Activated T-cell treated with anti-CD3 and anti-CD28 coated beads, Interleukin-2, amount 50 U/mL, for 1 hour (primary cell): Measurements from ENCODE around the gene DRP2.
"Not testable (repeated sequence)": the region's sequence is repeated elsewhere in the genome, so short reads cannot be mapped to it uniquely, and the experiment has no call there.

Experiments used
- DNase-seq: peaks from one replicate; pipeline ENCODE4 v3.0.0-alpha.2; 2020

DRP2 gene

GRCh38 chrX:101237041-101237440 is 17.5 kb downstream of the DRP2 start:
- no peak for DNase-seq

DNA sequence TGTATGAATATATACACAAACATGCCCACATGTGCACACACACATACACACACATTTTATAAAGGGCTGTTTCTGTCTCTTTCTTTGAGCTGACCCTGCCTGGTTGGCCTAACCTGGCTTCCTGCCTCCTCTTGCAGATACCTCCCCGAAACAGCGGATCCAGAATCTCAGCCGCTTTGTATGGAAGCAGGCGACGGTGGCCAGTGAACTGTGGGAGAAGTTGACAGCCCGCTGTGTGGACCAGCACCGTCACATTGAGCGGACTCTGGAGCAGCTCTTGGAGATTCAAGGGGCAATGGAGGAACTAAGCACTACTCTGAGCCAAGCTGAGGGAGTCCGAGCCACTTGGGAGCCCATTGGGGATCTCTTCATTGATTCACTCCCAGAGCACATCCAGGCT is 21.9 kb downstream of the DRP2 start:
- DNase-seq = no peak

- no peak for DNase-seq
Measured at GRCh38 chrX:101252634-101253033, 33.0 kb downstream of the DRP2 start.

DNA sequence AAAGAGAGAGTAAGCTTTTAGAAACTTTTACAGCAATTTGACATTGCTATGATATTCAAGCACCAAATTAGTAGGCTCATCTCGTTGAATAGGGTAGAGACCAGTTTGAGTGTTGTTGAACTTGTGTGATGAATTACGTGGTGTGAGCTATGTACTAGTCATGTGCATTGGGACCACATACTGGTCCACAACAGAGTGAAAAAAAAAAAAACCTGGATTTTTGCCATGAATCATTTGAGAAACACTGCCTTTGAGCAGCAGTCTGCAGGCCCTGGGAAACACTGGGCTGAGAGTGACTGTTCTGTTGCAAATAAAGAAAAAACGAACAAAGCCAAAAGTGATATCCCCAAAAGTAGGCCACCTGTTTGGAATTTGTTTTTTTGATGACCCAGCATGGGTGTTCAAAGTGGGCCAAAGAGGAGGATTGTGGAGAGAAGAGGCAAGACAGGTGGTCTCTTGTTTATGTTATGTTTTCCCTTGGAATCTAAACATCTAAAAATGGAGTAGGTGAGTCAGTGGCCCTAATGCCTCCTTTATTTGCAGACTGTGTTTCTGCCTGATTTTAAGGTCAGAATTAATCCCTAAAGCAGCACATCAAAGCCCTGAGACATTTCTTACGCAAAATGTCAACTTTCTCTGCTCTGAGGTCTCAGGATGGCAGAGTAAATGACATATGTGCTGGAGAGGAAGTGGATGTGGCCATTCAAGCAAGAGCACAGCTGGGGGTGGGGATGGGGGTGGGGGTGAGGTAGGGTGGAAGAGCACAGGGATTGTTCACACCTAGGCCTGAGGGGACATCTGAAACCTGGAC is 38.1 kb downstream of the DRP2 start:
- DNase-seq = no peak

- DNase-seq = no peak
Measured at GRCh38 chrX:101258259-101258581, 38.6 kb downstream of the DRP2 start.

GRCh38 chrX:101260435-101260834 is 40.8 kb downstream of the DRP2 start:
- DNase-seq = no peak

GRCh38 chrX:101262590-101262989 is 43.0 kb downstream of the DRP2 start:
- no peak for DNase-seq

DNA sequence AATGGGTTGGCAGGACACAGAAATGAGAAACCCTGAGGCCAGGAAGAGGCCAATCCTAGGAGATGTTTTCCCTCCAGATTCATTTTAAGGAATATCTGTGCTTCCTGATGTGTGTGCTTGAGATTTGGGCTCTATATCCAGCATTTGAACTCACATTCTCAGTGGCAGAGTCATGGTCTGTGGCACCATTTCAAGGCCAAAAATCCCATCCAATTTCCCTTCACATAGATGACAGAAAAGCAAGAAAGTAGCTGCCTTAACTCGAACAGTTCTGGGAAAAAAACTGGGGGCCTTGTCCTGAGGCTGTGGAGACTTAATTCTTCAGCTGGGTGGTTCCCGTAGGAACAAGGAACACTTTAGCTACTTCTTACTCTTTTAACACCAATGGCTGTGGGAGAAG is 44.2 kb downstream of the DRP2 start:
- DNase-seq = no peak

DNA sequence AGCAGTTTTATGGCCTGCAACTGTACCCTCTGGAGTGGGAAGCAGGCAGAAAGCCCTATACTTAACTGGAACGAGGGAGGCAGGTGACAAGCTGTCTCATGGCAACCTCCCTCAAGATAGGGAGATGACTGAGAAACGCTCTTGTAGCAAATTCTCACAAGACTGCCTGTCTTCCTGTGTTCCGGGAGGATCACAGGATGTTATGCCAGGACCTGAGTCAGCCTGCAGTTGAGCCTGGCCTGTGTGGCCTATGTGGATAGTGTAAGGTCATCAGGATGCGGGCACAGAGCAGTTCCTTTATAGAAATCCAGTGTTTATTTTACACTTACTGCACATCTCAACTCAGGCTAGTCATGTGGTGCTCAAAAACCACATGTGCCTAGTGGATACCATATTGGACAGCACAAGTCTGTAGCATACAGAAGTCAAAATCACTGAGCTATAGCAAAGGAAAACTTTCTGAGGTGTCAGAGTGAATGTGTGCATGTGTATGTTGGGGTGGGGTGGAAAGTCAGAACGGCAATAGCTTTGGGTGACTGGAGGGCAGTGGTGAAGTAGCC is 46.4 kb downstream of the DRP2 start:
- DNase-seq = no peak

GRCh38 chrX:101274198-101274597 is 54.6 kb downstream of the DRP2 start:
- DNase-seq = no peak

DNA sequence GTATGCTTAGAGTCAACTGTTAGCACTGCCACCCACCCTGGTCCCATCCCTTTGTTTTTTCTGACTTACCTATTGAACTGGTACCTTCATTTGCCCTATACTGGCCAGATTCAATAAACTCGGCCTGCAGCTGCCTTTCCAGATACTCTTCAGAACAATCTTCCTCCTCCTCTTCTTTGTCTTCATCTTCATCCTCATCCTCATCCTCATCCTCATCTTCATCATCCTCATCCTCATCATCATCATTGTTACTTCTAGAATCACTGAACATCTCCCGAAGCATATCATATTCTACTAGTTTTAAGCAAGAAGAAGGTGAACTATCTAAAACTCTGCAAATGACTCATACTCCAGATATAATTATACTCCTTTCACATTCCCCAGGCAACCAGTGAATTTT is 56.7 kb downstream of the DRP2 start:
- DNase-seq = no peak

DNA sequence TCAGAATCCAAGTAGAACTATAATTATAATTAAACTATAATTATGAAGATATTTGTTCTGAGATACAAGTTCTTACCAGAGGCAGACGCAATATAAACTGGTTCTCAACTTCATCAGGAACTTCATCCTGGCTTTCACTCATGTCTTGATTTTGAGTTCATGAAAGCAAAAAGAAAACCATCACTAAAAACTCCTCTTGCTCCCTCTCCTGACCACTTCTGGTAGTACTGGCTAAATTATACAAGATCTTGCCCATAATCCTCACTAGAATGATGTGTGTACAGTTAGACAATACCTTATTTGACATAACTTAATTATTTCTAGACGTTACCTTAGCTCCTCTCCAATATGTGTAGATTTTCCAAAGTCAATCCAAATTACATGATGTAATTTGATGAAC is 67.8 kb downstream of the DRP2 start:
- DNase-seq = no peak

- no peak for DNase-seq
Measured at GRCh38 chrX:101290957-101291603, 71.5 kb downstream of the DRP2 start, which contains the start of gene TAF7L. TSS of gene TAF7L (minus strand) at chrX:101291334. CDS start at chrX:101287543, 3,791 bp downstream.

DNA sequence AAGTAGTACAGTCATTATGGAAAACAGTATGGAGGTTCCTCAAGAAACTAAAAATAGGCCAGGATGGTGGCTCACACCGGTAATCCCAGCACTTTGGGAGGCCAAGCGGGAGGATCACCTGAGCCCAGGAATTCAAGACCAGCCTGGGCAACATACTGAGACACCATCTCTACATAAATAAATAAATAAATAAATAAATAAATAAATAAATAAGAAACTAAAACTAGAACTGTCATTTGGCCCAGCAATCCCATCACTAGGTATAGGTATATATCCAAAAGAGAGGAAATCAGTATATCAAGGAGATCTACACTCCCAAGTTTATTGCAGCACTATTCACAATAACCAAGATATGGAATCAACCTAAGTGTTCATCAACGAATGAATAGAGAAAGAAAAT is 76.0 kb downstream of the DRP2 start:
- DNase-seq = not testable (repeated sequence)

GRCh38 chrX:101303790-101304189 is 84.2 kb downstream of the DRP2 start:
- DNase-seq = no peak
